Epithelial cell of alveolus of lung (primary cell): Measurements from ENCODE around the gene MRFAP1L1. TPM values are rescaled to one million over a fixed set of nuclear protein-coding genes. Genes with fewer than 3 reads are reported as not detected.

Experiments
- total RNA-seq: library from RNA; depleted of rRNA; stranded (reverse); fragments of >200 nt; gene quantifications from 2 replicates; pipeline ENCODE4 v1.2.1, GENCODE V29; 2015

The MRFAP1L1 gene
- total RNA-seq = 31.3 and 52.2 TPM in 2 replicates

GRCh38 chr4:6709230-6710114 is at the start of gene MRFAP1L1:
MRFAP1L1 (minus strand) TSS chr4:6709865; CDS start chr4:6709629, 236 bp downstream.

GRCh38 chr4:6716018-6716911 is 6.6 kb upstream of the MRFAP1L1 start, which contains the start of gene BLOC1S4:
BLOC1S4 (plus strand) TSS chr4:6716174; CDS start chr4:6716210, 36 bp downstream.

GRCh38 chr4:6693231-6694176 is 16.2 kb downstream of the MRFAP1L1 start, which contains the start of gene S100P:
S100P (plus strand) TSS chr4:6693878; CDS start chr4:6693933, 55 bp downstream.

Other genes with a start within 250 kb of the MRFAP1L1 start
- gene PPP2R2C, start 237.3 kb downstream of the MRFAP1L1 start, total RNA-seq = 0.26 TPM in 1 of 2 replicates, not detected in the other
- 20.7 and 22.2 TPM in 2 replicates for gene MAN2B2, start 134.7 kb downstream of the MRFAP1L1 start, total RNA-seq
- gene MRFAP1, start 69.2 kb downstream of the MRFAP1L1 start, total RNA-seq = 225 and 267 TPM in 2 replicates
- 0.39 TPM in 1 of 2 replicates, not detected in the other for gene S100P, start 16.0 kb downstream of the MRFAP1L1 start, total RNA-seq
- gene BLOC1S4, start 6.3 kb upstream of the MRFAP1L1 start, total RNA-seq = 17.0 and 25.7 TPM in 2 replicates
- gene KIAA0232, start 72.9 kb upstream of the MRFAP1L1 start, total RNA-seq = 10.9 and 15.8 TPM in 2 replicates
- gene TBC1D14, start 200.0 kb upstream of the MRFAP1L1 start, total RNA-seq = 20.8 and 26.4 TPM in 2 replicates